ENCODE measurements around the gene SEPTIN2.

- TF ChIP-seq POLR2AphosphoS5 (IDR thresholded peaks at IDR 0.05; ENCODE audit: insufficient read depth, low read depth, low read length) (no peak), POLR2A (IDR thresholded peaks at IDR 0.05; ENCODE audit: low read depth, low read length) (no peak), CTCF (IDR thresholded peaks at IDR 0.05; ENCODE audit: extremely low read depth in 1 of 2, insufficient read depth in 1 of 2, low read depth in 1 of 2, low read length in 2 of 2) (no peak), FOS (IDR thresholded peaks at IDR 0.05; ENCODE audit: borderline replicate concordance, insufficient read depth, low read length) (no peak), EZH2 (IDR thresholded peaks at IDR 0.05; ENCODE audit: borderline replicate concordance, low read depth, low read length, severe bottlenecking) (no peak), MAX (IDR thresholded peaks at IDR 0.05; ENCODE audit: insufficient read depth, insufficient read length) (no peak), JUN (IDR thresholded peaks at IDR 0.05; ENCODE audit: borderline replicate concordance, insufficient read depth, insufficient read length, low read depth) (no peak), MYC (IDR thresholded peaks at IDR 0.05; ENCODE audit: low read depth, low read length) (no peak), GATA2 (IDR thresholded peaks at IDR 0.05; ENCODE audit: insufficient read depth, insufficient read length, low read depth, low read length) (no peak)
These were observed 34.2 kb downstream of the SEPTIN2 start for GRCh38 chr2:241349941-241350340.
